GF-D8 (cell line): ENCODE measurements around the gene MTHFD1.

ENCODE experiments used
- DNase-seq: peaks from one replicate; lab custom pipeline; 2025; lab: John Stamatoyannopoulos, UW

MTHFD1 gene

GRCh38 chr14:64495252-64495651 lies 107.1 kb downstream of the MTHFD1 start:
- DNase-seq = no peak

- no peak for DNase-seq
These were observed 108.6 kb downstream of the MTHFD1 start for GRCh38 chr14:64496764-64497163.

- DNase-seq = no peak
These were observed 111.9 kb downstream of the MTHFD1 start for GRCh38 chr14:64500088-64500487.

- peak; percentile 0 for DNase-seq
These were observed 113.4 kb downstream of the MTHFD1 start for GRCh38 chr14:64501411-64502171.

GRCh38 chr14:64502456-64502855 lies 114.3 kb downstream of the MTHFD1 start:
- DNase-seq = no peak

- DNase-seq = no peak
These were observed 114.8 kb downstream of the MTHFD1 start for GRCh38 chr14:64502887-64503433.

GRCh38 chr14:64503434-64504309 lies 115.5 kb downstream of the MTHFD1 start, which contains the start of gene ZBTB25:
ZBTB25 (minus strand) TSS chr14:64503838; CDS start chr14:64490533, 13,305 bp downstream.
- DNase-seq = peak; percentile 33

- DNase-seq = peak; percentile 44
These were observed 116.2 kb downstream of the MTHFD1 start, which contains the start of gene ZBTB1 for GRCh38 chr14:64504310-64504896. ZBTB1 (plus strand) TSS chr14:64504770; CDS start chr14:64521505, 16,735 bp downstream.

GRCh38 chr14:64504897-64505794 lies 117.0 kb downstream of the MTHFD1 start:
- peak; percentile 31 for DNase-seq

GRCh38 chr14:64506721-64507120 lies 118.6 kb downstream of the MTHFD1 start:
- no peak for DNase-seq

- no peak for DNase-seq
These were observed 119.4 kb downstream of the MTHFD1 start for GRCh38 chr14:64507376-64508156.

- DNase-seq = no peak
These were observed 120.1 kb downstream of the MTHFD1 start for GRCh38 chr14:64508215-64508776.

GRCh38 chr14:64509036-64509435 lies 120.9 kb downstream of the MTHFD1 start:
- DNase-seq = no peak
